CD14-positive monocyte (primary cell): ENCODE measurements around the gene SAP30BP. TPM values are rescaled to one million over a fixed set of nuclear protein-coding genes. Genes with fewer than 3 reads are reported as not detected.

Experiments used
- DNase-seq, 3 donors: peaks; one replicate each; pipeline ENCODE4 v3.0.0-alpha.2; 2011 to 2022
- H2AFZ ChIP-seq: 2 replicates; pipeline ENCODE4 v1.6.0; 2012; ENCODE audit warnings: mild to moderate bottlenecking, low read depth, low read length, inconsistent platforms; ENCODE audit not compliant: insufficient read depth, poor library complexity, severe bottlenecking
- H3K27ac ChIP-seq, 2 donors: 1 replicate in 1 of 2; 2 replicates in 1 of 2; pipeline ENCODE4 v1.5.1; 2012 to 2013; ENCODE audit warnings: low read length in 2 of 2, control low read depth in 1 of 2, inconsistent platforms in 1 of 2, low read depth in 1 of 2, mild to moderate bottlenecking in 1 of 2
- H3K27me3 ChIP-seq, 2 donors: one replicate each; pipeline versions ENCODE4 v1.6.0 to v1.6.1; 2011 to 2013; ENCODE audit warnings: low read length in 2 of 2; ENCODE audit not compliant: control insufficient read depth in 2 of 2, insufficient read depth in 2 of 2
- H3K36me3 ChIP-seq, 2 donors: replicated peaks in 1 of 2; 1 replicate in 1 of 2; 2 replicates in 1 of 2; pipeline versions ENCODE4 v1.5.1 to v1.6.1; 2012 to 2013; ENCODE audit warnings: low read length in 2 of 2, control low read depth in 1 of 2, inconsistent platforms in 1 of 2, mild to moderate bottlenecking in 1 of 2; ENCODE audit not compliant: insufficient read depth in 2 of 2, control insufficient read depth in 1 of 2
- H3K4me1 ChIP-seq, 2 donors: 1 replicate in 1 of 2; 2 replicates in 1 of 2; pipeline versions ENCODE4 v1.5.1 to v1.6.1; 2012 to 2013; ENCODE audit warnings: low read length in 2 of 2, control low read depth in 1 of 2, inconsistent platforms in 1 of 2, mild to moderate bottlenecking in 1 of 2, moderate library complexity in 1 of 2; ENCODE audit not compliant: insufficient read depth in 2 of 2, control insufficient read depth in 1 of 2
- H3K4me2 ChIP-seq: replicated peaks from 2 replicates; pipeline ENCODE3; 2012; ENCODE audit warnings: low read length, moderate library complexity, mild to moderate bottlenecking; ENCODE audit not compliant: poor library complexity, severe bottlenecking; ENCODE audit errors: extremely low read depth
- H3K4me3 ChIP-seq, 3 experiments: fragments of 200-600 bp in 1 of 3; sonication (generic) in 1 of 3; replicated peaks in 1 of 3; 1 replicate in 2 of 3; 2 replicates in 1 of 3; pipeline ENCODE4 v1.5.1; 2011 to 2013; ENCODE audit warnings: low read length in 3 of 3, mild to moderate bottlenecking in 3 of 3, control low read depth in 2 of 3, low read depth in 2 of 3, inconsistent platforms in 1 of 3, moderate library complexity in 1 of 3
- H3K79me2 ChIP-seq: 2 replicates; pipeline ENCODE4 v1.6.0; 2012; ENCODE audit warnings: mild to moderate bottlenecking, control low read depth, inconsistent platforms, low read length, moderate library complexity; ENCODE audit not compliant: insufficient read depth
- H3K9ac ChIP-seq: 2 replicates; pipeline ENCODE4 v1.6.0; 2017; ENCODE audit warnings: low read length, mild to moderate bottlenecking; ENCODE audit not compliant: insufficient read depth, poor library complexity, severe bottlenecking
- H3K9me3 ChIP-seq, 2 donors: replicated peaks in 1 of 2; 1 replicate in 1 of 2; 2 replicates in 1 of 2; pipeline versions ENCODE4 v1.5.1 to v1.6.1; 2012 to 2013; ENCODE audit warnings: low read length in 2 of 2, control low read depth in 1 of 2; ENCODE audit not compliant: control insufficient read depth in 1 of 2, insufficient read depth in 1 of 2
- H4K20me1 ChIP-seq: 2 replicates; pipeline ENCODE4 v1.6.0; 2012; ENCODE audit warnings: mild to moderate bottlenecking, low read length, control low read depth, moderate library complexity; ENCODE audit not compliant: insufficient read depth
- H3K27ac Mint-ChIP-seq, 7 donors: one replicate each; pipeline ENCODE4 v1.8.0; 2020; ENCODE audit warnings: mild to moderate bottlenecking in 7 of 7, mixed read lengths in 7 of 7, moderate library complexity in 6 of 7, inconsistent platforms in 2 of 7
- H3K27me3 Mint-ChIP-seq, 3 donors: one replicate each; pipeline ENCODE4 v1.8.0; 2021 to 2022; ENCODE audit warnings: low read depth in 3 of 3, mild to moderate bottlenecking in 3 of 3, mixed read lengths in 3 of 3, moderate library complexity in 3 of 3, inconsistent platforms in 1 of 3
- H3K36me3 Mint-ChIP-seq, 2 donors: one replicate each; pipeline ENCODE4 v1.8.0; 2020; ENCODE audit warnings: mixed read lengths in 2 of 2, inconsistent platforms in 1 of 2, mild to moderate bottlenecking in 1 of 2
- H3K4me1 Mint-ChIP-seq: one replicate; pipeline ENCODE4 v1.8.0; 2020; ENCODE audit warnings: mild to moderate bottlenecking, mixed read lengths
- H3K4me3 Mint-ChIP-seq, 2 donors: one replicate each; pipeline ENCODE4 v1.8.0; 2020; ENCODE audit warnings: mild to moderate bottlenecking in 2 of 2, mixed read lengths in 2 of 2, moderate library complexity in 1 of 2
- H3K9me3 Mint-ChIP-seq, 7 donors: one replicate each; pipeline ENCODE4 v1.8.0; 2020 to 2022; ENCODE audit warnings: mixed read lengths in 7 of 7, mild to moderate bottlenecking in 6 of 7, moderate library complexity in 6 of 7, inconsistent platforms in 2 of 7
- WGBS: methylation state at CpG from one replicate; pipeline ENCODE4 v1.1.5; 2013; ENCODE audit warnings: missing lambda C conversion rate; ENCODE audit not compliant: insufficient coverage; 5-methylcytosine and 5-hydroxymethylcytosine counted together
- intact Hi-C, 2 donors: fragments of 100-400 bp; cut with micrococcal nuclease; formaldehyde crosslinking; loops; one replicate each; pipeline versions ENCODE4 v1.15.0 to v1.15.1; 2023
- polyA plus RNA-seq, 3 donors: library from polyadenylated mRNA; depleted of rRNA in 1 of 3; unstranded in 2 of 3; stranded (reverse) in 1 of 3; fragments of 300-500 nt in 2 of 3; fragments of >200 nt in 1 of 3; fragmentation: Illumina TruSeq in 2 of 3; gene quantifications; 1 replicate in 2 of 3; 2 replicates in 1 of 3; pipeline ENCODE4 v1.2.3, GENCODE V29; 2012 to 2021
- TF ChIP-seq, protein P1 (sequence below): fragments of 200-600 bp; IDR thresholded peaks from one replicate; pipeline ENCODE4 v1.8.0; 2022; ENCODE audit warnings: antibody characterized with exemption, mild to moderate bottlenecking

SAP30BP gene
- polyA plus RNA-seq, 3 donors = 43.8 to 130 (median 61.6) TPM

- H3K27ac ChIP-seq = no peak overlapping the region
- Mint-ChIP-seq H3K9me3 (peaks cover 0 to 8% (median 3%) of the 10 kb centered on the region in 7 donors), H3K27ac (no peak overlapping the region), H3K36me3 (peaks cover 3 to 5% of the 10 kb centered on the region in 2 donors), H3K27me3 (peaks cover 37 to 54% (median 42%) of the 10 kb centered on the region in 3 donors), H3K4me1 (peaks cover 9% of the 10 kb centered on the region), H3K4me3 (peak overlapping the region in 1 of 2 donors; percentile 79)
- H3K79me2 ChIP-seq = no peaks in the 10 kb centered on the region
- intact Hi-C loops = no loop called here
- H3K4me2 ChIP-seq = peak overlapping the region; percentile 72
- no peaks in the 10 kb centered on the region for H4K20me1 ChIP-seq
- H3K4me3 ChIP-seq = peak overlapping the region in 1 of 3 experiments; percentile 69
- H3K9me3 ChIP-seq = no peaks in the 10 kb centered on the region
- peaks cover 7 to 14% of the 10 kb centered on the region in 2 donors for H3K4me1 ChIP-seq
- H3K9ac ChIP-seq = no peak overlapping the region
- H3K27me3 ChIP-seq = peaks cover 17 to 36% of the 10 kb centered on the region in 2 donors
- 40% methylated on average over 29 of the region's 33 CpGs for WGBS
- TF ChIP-seq, protein P1, sequence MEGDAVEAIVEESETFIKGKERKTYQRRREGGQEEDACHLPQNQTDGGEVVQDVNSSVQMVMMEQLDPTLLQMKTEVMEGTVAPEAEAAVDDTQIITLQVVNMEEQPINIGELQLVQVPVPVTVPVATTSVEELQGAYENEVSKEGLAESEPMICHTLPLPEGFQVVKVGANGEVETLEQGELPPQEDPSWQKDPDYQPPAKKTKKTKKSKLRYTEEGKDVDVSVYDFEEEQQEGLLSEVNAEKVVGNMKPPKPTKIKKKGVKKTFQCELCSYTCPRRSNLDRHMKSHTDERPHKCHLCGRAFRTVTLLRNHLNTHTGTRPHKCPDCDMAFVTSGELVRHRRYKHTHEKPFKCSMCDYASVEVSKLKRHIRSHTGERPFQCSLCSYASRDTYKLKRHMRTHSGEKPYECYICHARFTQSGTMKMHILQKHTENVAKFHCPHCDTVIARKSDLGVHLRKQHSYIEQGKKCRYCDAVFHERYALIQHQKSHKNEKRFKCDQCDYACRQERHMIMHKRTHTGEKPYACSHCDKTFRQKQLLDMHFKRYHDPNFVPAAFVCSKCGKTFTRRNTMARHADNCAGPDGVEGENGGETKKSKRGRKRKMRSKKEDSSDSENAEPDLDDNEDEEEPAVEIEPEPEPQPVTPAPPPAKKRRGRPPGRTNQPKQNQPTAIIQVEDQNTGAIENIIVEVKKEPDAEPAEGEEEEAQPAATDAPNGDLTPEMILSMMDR = no peak
- no peaks in the 10 kb centered on the region for H3K36me3 ChIP-seq
- peak overlapping the region; percentile 74 for H2AFZ ChIP-seq
- no peak for DNase-seq
Observed at GRCh38 chr17:75721463-75722011, 54.4 kb downstream of the SAP30BP start.

- no peak for DNase-seq
- 94% methylated on average over 4 of the region's 5 CpGs for WGBS
- H3K27me3 Mint-ChIP-seq = peaks cover 37 to 52% (median 38%) of the 10 kb centered on the region in 3 donors
- H3K27ac Mint-ChIP-seq = no peak overlapping the region
- H3K9me3 ChIP-seq = no peaks in the 10 kb centered on the region
- H3K36me3 Mint-ChIP-seq = peaks cover 3 to 5% of the 10 kb centered on the region in 2 donors
- H3K27ac ChIP-seq = no peak overlapping the region
- H3K9me3 Mint-ChIP-seq = peaks cover 0 to 8% (median 3%) of the 10 kb centered on the region in 7 donors
- no peaks in the 10 kb centered on the region for H4K20me1 ChIP-seq
- intact Hi-C loops = no loop called here
- no peaks in the 10 kb centered on the region for H3K79me2 ChIP-seq
- H3K27me3 ChIP-seq = peaks cover 17 to 36% of the 10 kb centered on the region in 2 donors
- peaks cover 7 to 14% of the 10 kb centered on the region in 2 donors for H3K4me1 ChIP-seq
- H3K4me3 Mint-ChIP-seq = peak overlapping the region in 1 of 2 donors; percentile 79
- TF ChIP-seq, protein P1 = no peak
- H3K4me3 ChIP-seq = no peak overlapping the region
- H3K4me2 ChIP-seq = no peak overlapping the region
- H2AFZ ChIP-seq = no peak overlapping the region
- H3K4me1 Mint-ChIP-seq = peaks cover 9% of the 10 kb centered on the region
- H3K9ac ChIP-seq = no peak overlapping the region
- no peaks in the 10 kb centered on the region for H3K36me3 ChIP-seq
Observed at GRCh38 chr17:75722076-75722475, 54.9 kb downstream of the SAP30BP start.
